Astrocyte (in vitro differentiated cells and primary cell): ENCODE results near the gene EGF. TPM values are rescaled to one million over a fixed set of nuclear protein-coding genes. Genes with fewer than 3 reads are reported as not detected.

Experiments
- total RNA-seq: library from RNA; stranded (reverse); gene quantifications from 2 replicates; pipeline ENCODE4 v1.2.1, GENCODE V29; 2021

The EGF gene
- total RNA-seq, 1 donor from 2014 or later = 22.9 TPM

Other genes starting within 250 kb of the EGF start
- gene CASP6, start 209.4 kb upstream of the EGF start, total RNA-seq = 20.6 and 25.2 TPM in 2 replicates
- gene PLA2G12A, start 182.8 kb upstream of the EGF start, total RNA-seq = 17.8 and 22.5 TPM in 2 replicates
- not detected in 2 replicates for gene CFI, start 110.9 kb upstream of the EGF start, total RNA-seq
- 20.5 and 26.5 TPM in 2 replicates for gene GAR1, start 97.1 kb upstream of the EGF start, total RNA-seq
- gene RRH, start 84.9 kb upstream of the EGF start, total RNA-seq = 0.25 TPM in 1 of 2 replicates, not detected in the other
- 0.11 TPM in 1 of 2 replicates, not detected in the other for gene LRIT3, start 64.8 kb upstream of the EGF start, total RNA-seq